HL-60 (cell line): ENCODE results near the gene ARNT2.

ENCODE experiments used
- DNase-seq, 2 experiments: peaks; one replicate each; pipeline ENCODE4 v3.0.0-alpha.2; 2010 to 2020; ENCODE audit warnings: low read depth in 1 of 2, low spot score in 1 of 2
- H3K27ac ChIP-seq: fragments of 250-450 bp; sonication (Bioruptor Pico); replicated peaks from 2 replicates; pipeline ENCODE4 v1.5.1; 2020; ENCODE audit warnings: mild to moderate bottlenecking, moderate library complexity
- H3K27me3 ChIP-seq: fragments of 250-450 bp; sonication (Bioruptor Pico); 2 replicates; pipeline ENCODE4 v1.5.1; 2021; ENCODE audit warnings: mild to moderate bottlenecking, moderate library complexity; ENCODE audit not compliant: insufficient read depth, poor library complexity, severe bottlenecking
- H3K4me3 ChIP-seq: replicated peaks from 2 replicates; pipeline ENCODE4 v1.5.1; 2011; ENCODE audit warnings: mild to moderate bottlenecking, control low read depth, low read length; ENCODE audit not compliant: insufficient read depth
- CTCF ChIP-seq: IDR thresholded peaks from one replicate; pipeline ENCODE4 v1.5.1; 2011; ENCODE audit warnings: low read length, control low read depth, inconsistent platforms; ENCODE audit not compliant: insufficient read depth
- GABPA ChIP-seq: IDR thresholded peaks from 2 replicates; pipeline ENCODE4 v1.6.1; 2012; ENCODE audit warnings: low read depth
- POLR2AphosphoS5 ChIP-seq: IDR thresholded peaks from 2 replicates; pipeline ENCODE4 v1.6.1; 2012; ENCODE audit warnings: low read depth
- SPI1 ChIP-seq: IDR thresholded peaks from 2 replicates; pipeline ENCODE4 v1.6.1; 2012; ENCODE audit warnings: low read depth, mild to moderate bottlenecking, borderline replicate concordance
- TF ChIP-seq, protein P1 (sequence below): IDR thresholded peaks from 2 replicates; pipeline ENCODE4 v1.6.1; 2012; ENCODE audit warnings: low read depth; ENCODE audit not compliant: insufficient replicate concordance

ARNT2 gene

DNA sequence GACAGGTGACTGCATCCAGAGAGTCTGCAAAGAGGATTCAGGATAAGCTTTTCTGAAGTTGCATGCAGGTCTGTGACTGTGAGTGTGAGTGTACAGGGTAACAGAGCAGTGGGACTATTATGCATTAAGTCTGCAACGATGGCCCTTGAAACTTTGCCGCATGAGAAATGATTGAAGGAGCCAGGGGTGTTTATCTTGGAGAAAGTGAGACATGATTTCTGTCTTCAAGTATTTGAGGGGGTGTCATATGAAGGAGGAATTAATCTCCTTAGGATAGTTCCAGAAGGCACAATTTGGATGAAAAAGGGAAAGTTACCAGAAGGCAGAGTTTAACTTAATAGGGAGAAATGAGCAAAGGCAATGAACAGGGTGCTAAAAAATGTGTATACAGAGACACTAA is 119.6 kb downstream of the ARNT2 start:
- Histone ChIP-seq H3K27me3 (no peaks in the 10 kb centered on the region), H3K4me3 (no peak overlapping the region), H3K27ac (no peak overlapping the region)
- DNase-seq, result no peak
- TF ChIP-seq POLR2AphosphoS5 (no peak), CTCF (no peak), GABPA (no peak), SPI1 (no peak)
- TF ChIP-seq, protein P1, sequence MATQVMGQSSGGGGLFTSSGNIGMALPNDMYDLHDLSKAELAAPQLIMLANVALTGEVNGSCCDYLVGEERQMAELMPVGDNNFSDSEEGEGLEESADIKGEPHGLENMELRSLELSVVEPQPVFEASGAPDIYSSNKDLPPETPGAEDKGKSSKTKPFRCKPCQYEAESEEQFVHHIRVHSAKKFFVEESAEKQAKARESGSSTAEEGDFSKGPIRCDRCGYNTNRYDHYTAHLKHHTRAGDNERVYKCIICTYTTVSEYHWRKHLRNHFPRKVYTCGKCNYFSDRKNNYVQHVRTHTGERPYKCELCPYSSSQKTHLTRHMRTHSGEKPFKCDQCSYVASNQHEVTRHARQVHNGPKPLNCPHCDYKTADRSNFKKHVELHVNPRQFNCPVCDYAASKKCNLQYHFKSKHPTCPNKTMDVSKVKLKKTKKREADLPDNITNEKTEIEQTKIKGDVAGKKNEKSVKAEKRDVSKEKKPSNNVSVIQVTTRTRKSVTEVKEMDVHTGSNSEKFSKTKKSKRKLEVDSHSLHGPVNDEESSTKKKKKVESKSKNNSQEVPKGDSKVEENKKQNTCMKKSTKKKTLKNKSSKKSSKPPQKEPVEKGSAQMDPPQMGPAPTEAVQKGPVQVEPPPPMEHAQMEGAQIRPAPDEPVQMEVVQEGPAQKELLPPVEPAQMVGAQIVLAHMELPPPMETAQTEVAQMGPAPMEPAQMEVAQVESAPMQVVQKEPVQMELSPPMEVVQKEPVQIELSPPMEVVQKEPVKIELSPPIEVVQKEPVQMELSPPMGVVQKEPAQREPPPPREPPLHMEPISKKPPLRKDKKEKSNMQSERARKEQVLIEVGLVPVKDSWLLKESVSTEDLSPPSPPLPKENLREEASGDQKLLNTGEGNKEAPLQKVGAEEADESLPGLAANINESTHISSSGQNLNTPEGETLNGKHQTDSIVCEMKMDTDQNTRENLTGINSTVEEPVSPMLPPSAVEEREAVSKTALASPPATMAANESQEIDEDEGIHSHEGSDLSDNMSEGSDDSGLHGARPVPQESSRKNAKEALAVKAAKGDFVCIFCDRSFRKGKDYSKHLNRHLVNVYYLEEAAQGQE, result no peak

- Histone ChIP-seq H3K27me3 (peaks cover 4% of the 10 kb centered on the region), H3K4me3 (no peak overlapping the region), H3K27ac (no peak overlapping the region)
- DNase-seq, result no peak
- TF ChIP-seq, protein P1, result no peak
- TF ChIP-seq CTCF (no peak), POLR2AphosphoS5 (no peak), SPI1 (no peak), GABPA (no peak)
Observed at GRCh38 chr15:80525853-80526252, 121.7 kb downstream of the ARNT2 start.

- Histone ChIP-seq H3K27ac (no peak overlapping the region), H3K4me3 (no peak overlapping the region), H3K27me3 (peaks cover 5% of the 10 kb centered on the region)
- no peak for DNase-seq
- no peak for TF ChIP-seq SPI1
- TF ChIP-seq, protein P1, result no peak
- TF ChIP-seq POLR2AphosphoS5, result no peak
- no peak for TF ChIP-seq CTCF
- no peak for TF ChIP-seq GABPA
Observed at GRCh38 chr15:80526556-80527340, 122.6 kb downstream of the ARNT2 start.
